Astrocyte (in vitro differentiated cells and primary cell): ENCODE measurements around the gene SCNN1A. TPM values are rescaled to one million over a fixed set of nuclear protein-coding genes. Genes with fewer than 3 reads are reported as not detected.

Experiments
- DNase-seq: peaks from one replicate; pipeline ENCODE4 v3.0.0-alpha.2; 2010; ENCODE audit warnings: low read depth
- FAIRE-seq: peaks from 2 replicates; lab custom pipeline; 2011; peaks lifted over from hg19 to GRCh38; lab: Jason Lieb, UNC
- H2AFZ ChIP-seq: 2 replicates; pipeline ENCODE4 v1.6.0; 2012; ENCODE audit warnings: low read depth, low read length, inconsistent platforms
- H3K27ac ChIP-seq: 2 replicates; pipeline ENCODE4 v1.5.1; 2011; ENCODE audit warnings: low read depth, low read length, inconsistent platforms
- H3K27me3 ChIP-seq: 2 replicates; pipeline ENCODE4 v1.6.0; 2011; ENCODE audit warnings: low read length, inconsistent platforms; ENCODE audit not compliant: insufficient read depth
- H3K36me3 ChIP-seq: 2 replicates; pipeline ENCODE4 v1.5.1; 2011; ENCODE audit warnings: low read length, inconsistent platforms; ENCODE audit not compliant: insufficient read depth
- H3K4me1 ChIP-seq: 2 replicates; pipeline ENCODE4 v1.5.1; 2011; ENCODE audit warnings: low read length, inconsistent platforms; ENCODE audit not compliant: insufficient read depth
- H3K4me2 ChIP-seq: 2 replicates; pipeline ENCODE4 v1.6.0; 2012; ENCODE audit warnings: low read length, inconsistent platforms
- H3K4me3 ChIP-seq: 2 replicates; pipeline ENCODE4 v1.5.1; 2011; ENCODE audit warnings: low read depth, mild to moderate bottlenecking, low read length, inconsistent platforms; ENCODE audit not compliant: insufficient read depth
- H3K79me2 ChIP-seq: 2 replicates; pipeline ENCODE4 v1.6.0; 2012; ENCODE audit warnings: mild to moderate bottlenecking, low read length, inconsistent platforms; ENCODE audit not compliant: insufficient read depth
- H3K9ac ChIP-seq: 2 replicates; pipeline ENCODE4 v1.6.0; 2012; ENCODE audit warnings: mild to moderate bottlenecking, low read length, inconsistent platforms
- H3K9me3 ChIP-seq: 2 replicates; pipeline ENCODE4 v1.5.1; 2012; ENCODE audit warnings: low read depth, mild to moderate bottlenecking, low read length, inconsistent platforms; ENCODE audit not compliant: insufficient read depth
- H4K20me1 ChIP-seq: 2 replicates; pipeline ENCODE4 v1.6.0; 2012; ENCODE audit warnings: low read length, inconsistent platforms; ENCODE audit not compliant: insufficient read depth
- H3K27ac Mint-ChIP-seq: one replicate; pipeline ENCODE4 v1.8.0; 2021; ENCODE audit warnings: mild to moderate bottlenecking, mixed read lengths; ENCODE audit not compliant: unreplicated experiment
- H3K27me3 Mint-ChIP-seq: one replicate; pipeline ENCODE4 v1.8.0; 2021; ENCODE audit warnings: low read depth, mixed read lengths; ENCODE audit not compliant: unreplicated experiment
- H3K36me3 Mint-ChIP-seq: one replicate; pipeline ENCODE4 v1.8.0; 2021; ENCODE audit warnings: low read depth, mixed read lengths; ENCODE audit not compliant: unreplicated experiment
- H3K4me1 Mint-ChIP-seq: one replicate; pipeline ENCODE4 v1.8.0; 2021; ENCODE audit warnings: low read depth, mixed read lengths; ENCODE audit not compliant: unreplicated experiment
- H3K4me3 Mint-ChIP-seq: one replicate; pipeline ENCODE4 v1.8.0; 2021; ENCODE audit warnings: mild to moderate bottlenecking, moderate library complexity, mixed read lengths; ENCODE audit not compliant: unreplicated experiment
- H3K9me3 Mint-ChIP-seq: one replicate; pipeline ENCODE4 v1.8.0; 2021; ENCODE audit warnings: mild to moderate bottlenecking, mixed read lengths; ENCODE audit not compliant: unreplicated experiment
- CTCF ChIP-seq: IDR thresholded peaks from 2 replicates; pipeline ENCODE4 v1.5.1; 2011; ENCODE audit warnings: low read depth, mild to moderate bottlenecking, inconsistent platforms, low read length, moderate library complexity; ENCODE audit not compliant: insufficient read depth
- EZH2 ChIP-seq: IDR thresholded peaks from 2 replicates; pipeline ENCODE4 v1.6.1; 2012; ENCODE audit warnings: mild to moderate bottlenecking, low read length, inconsistent platforms; ENCODE audit not compliant: insufficient read depth
- total RNA-seq: library from RNA; stranded (reverse); gene quantifications from 2 replicates; pipeline ENCODE4 v1.2.1, GENCODE V29; 2021

SCNN1A gene
- total RNA-seq, 1 donor from 2014 or later, result 1.3 TPM

GRCh38 chr12:6337958-6338433, 37.4 kb downstream of the SCNN1A start:
- Histone ChIP-seq H3K9me3 (no peaks in the 10 kb centered on the region), H3K36me3 (peaks cover 11% of the 10 kb centered on the region), H2AFZ (no peak overlapping the region), H3K79me2 (peaks cover 85% of the 10 kb centered on the region), H3K4me2 (peak overlapping the region; percentile 95), H3K27me3 (no peaks in the 10 kb centered on the region), H3K4me3 (peak overlapping the region; percentile 39), H3K9ac (peak overlapping the region; percentile 91), H4K20me1 (peaks cover 52% of the 10 kb centered on the region), H3K4me1 (peaks cover 79% of the 10 kb centered on the region), H3K27ac (peak overlapping the region; percentile 98)
- TF ChIP-seq EZH2 (no peak), CTCF (no peak)
- no peaks in the 10 kb centered on the region for H3K9me3 Mint-ChIP-seq
- H3K4me3 Mint-ChIP-seq, result no peak overlapping the region
- H3K4me1 Mint-ChIP-seq, result peaks cover 41% of the 10 kb centered on the region
- no peaks in the 10 kb centered on the region for H3K36me3 Mint-ChIP-seq
- no peak for FAIRE-seq
- peak; percentile 61 for DNase-seq
- H3K27ac Mint-ChIP-seq, result no peak overlapping the region
- H3K27me3 Mint-ChIP-seq, result no peaks in the 10 kb centered on the region

- no peaks in the 10 kb centered on the region for H3K9me3 Mint-ChIP-seq
- peak overlapping the region; percentile 98 for H3K27ac ChIP-seq
- H3K27me3 Mint-ChIP-seq, result no peaks in the 10 kb centered on the region
- no peak overlapping the region for H2AFZ ChIP-seq
- no peak overlapping the region for H3K27ac Mint-ChIP-seq
- no peaks in the 10 kb centered on the region for H3K27me3 ChIP-seq
- H3K4me1 Mint-ChIP-seq, result peaks cover 40% of the 10 kb centered on the region
- no peaks in the 10 kb centered on the region for H3K9me3 ChIP-seq
- TF ChIP-seq CTCF (no peak), EZH2 (no peak)
- H3K4me3 Mint-ChIP-seq, result no peak overlapping the region
- peak overlapping the region; percentile 95 for H3K4me2 ChIP-seq
- DNase-seq, result no peak
- H3K9ac ChIP-seq, result peak overlapping the region; percentile 91
- H3K36me3 Mint-ChIP-seq, result peaks cover 3% of the 10 kb centered on the region
- peaks cover 20% of the 10 kb centered on the region for H3K36me3 ChIP-seq
- H3K4me1 ChIP-seq, result peaks cover 81% of the 10 kb centered on the region
- peaks cover 61% of the 10 kb centered on the region for H4K20me1 ChIP-seq
- FAIRE-seq, result no peak
- H3K79me2 ChIP-seq, result peaks cover 80% of the 10 kb centered on the region
- H3K4me3 ChIP-seq, result peak overlapping the region; percentile 20
These were observed 38.2 kb downstream of the SCNN1A start for GRCh38 chr12:6336889-6337853.
